SU-DHL-6 (cell line): ENCODE measurements around the gene RALB.

Source experiments
- H2AFZ ChIP-seq: fragments of 200-600 bp; sonication (generic); 2 replicates; pipeline ENCODE4 v1.6.1; 2014; ENCODE audit warnings: low read depth, mild to moderate bottlenecking, moderate library complexity, mixed read lengths, antibody characterized with exemption, low read length; ENCODE audit not compliant: severe bottlenecking
- H3F3A ChIP-seq: fragments of 200-600 bp; shearing (Covaris generic); 2 replicates; pipeline ENCODE4 v1.6.0; 2016; ENCODE audit warnings: antibody characterized with exemption, mild to moderate bottlenecking; ENCODE audit not compliant: insufficient read depth
- H3K27ac ChIP-seq: fragments of 200-600 bp; sonication (generic); 2 replicates; pipeline ENCODE4 v1.5.1; 2016; ENCODE audit warnings: low read depth, mild to moderate bottlenecking, low read length, moderate library complexity, mixed read lengths
- H3K27me3 ChIP-seq: fragments of 200-600 bp; sonication (generic), shearing (Covaris generic); 2 replicates; pipeline ENCODE4 v1.6.0; 2014; ENCODE audit warnings: mild to moderate bottlenecking, low read length
- H3K36me3 ChIP-seq: fragments of 200-600 bp; sonication (generic); 2 replicates; pipeline ENCODE4 v1.6.1; 2014; ENCODE audit warnings: mild to moderate bottlenecking, low read length, mixed read lengths
- H3K4me2 ChIP-seq: fragments of 300-600, 200-600 bp; shearing (Covaris generic), sonication (generic); 2 replicates; pipeline ENCODE4 v1.6.0; 2014; ENCODE audit warnings: low read length, low read depth, mild to moderate bottlenecking; ENCODE audit not compliant: poor library complexity, severe bottlenecking
- H3K4me3 ChIP-seq: fragments of 200-600 bp; sonication (generic); 2 replicates; pipeline ENCODE4 v1.5.1; 2014; ENCODE audit warnings: antibody characterized with exemption, low read length, mild to moderate bottlenecking, mixed read lengths; ENCODE audit not compliant: insufficient read depth, poor library complexity, severe bottlenecking
- H3K79me2 ChIP-seq: fragments of 200-600 bp; sonication (generic); 2 replicates; pipeline ENCODE4 v1.6.1; 2014; ENCODE audit warnings: mild to moderate bottlenecking, low read length, moderate library complexity; ENCODE audit not compliant: insufficient read depth
- H3K9ac ChIP-seq: fragments of 200-600 bp; sonication (generic); 2 replicates; pipeline ENCODE4 v1.7.0; 2014; ENCODE audit warnings: mild to moderate bottlenecking, low read length
- H3K9me2 ChIP-seq: fragments of 200-600 bp; sonication (generic); replicated peaks from 2 replicates; pipeline ENCODE4 v1.6.1; 2014; ENCODE audit warnings: low read length; ENCODE audit not compliant: insufficient read depth
- H3K9me3 ChIP-seq: fragments of 200-600 bp; sonication (generic); 2 replicates; pipeline ENCODE4 v1.6.1; 2014; ENCODE audit warnings: low read length, mixed read lengths; ENCODE audit not compliant: insufficient read depth
- H4K20me1 ChIP-seq: fragments of 200-600 bp; sonication (generic); 2 replicates; pipeline ENCODE4 v1.6.1; 2014; ENCODE audit warnings: low read depth, mild to moderate bottlenecking, antibody characterized with exemption, low read length, moderate library complexity, mixed read lengths
- CTCF ChIP-seq: fragments of 200-600 bp; sonication (generic); IDR thresholded peaks from one replicate; pipeline ENCODE4 v1.5.1; 2017; ENCODE audit warnings: antibody characterized with exemption, mild to moderate bottlenecking, low read length, moderate library complexity; ENCODE audit not compliant: insufficient read depth, poor library complexity, severe bottlenecking
- EZH2phosphoT487 ChIP-seq: fragments of 200-600 bp; sonication (generic), shearing (Covaris generic); conservative IDR thresholded peaks from 2 replicates; pipeline ENCODE4 v1.6.1; 2018; ENCODE audit warnings: mild to moderate bottlenecking, antibody characterized with exemption, low read length, moderate library complexity, mixed read lengths

The RALB gene

GRCh38 chr2:120343433-120344105, 90.9 kb downstream of the RALB start:
- Histone ChIP-seq H3K9ac (no peak overlapping the region), H3K9me3 (no peaks in the 10 kb centered on the region), H3K4me2 (no peak overlapping the region), H3K4me3 (no peak overlapping the region), H3K27ac (no peak overlapping the region), H3K36me3 (no peaks in the 10 kb centered on the region), H3K9me2 (no peaks in the 10 kb centered on the region), H3K27me3 (no peaks in the 10 kb centered on the region), H3K79me2 (no peaks in the 10 kb centered on the region), H2AFZ (no peak overlapping the region), H4K20me1 (no peaks in the 10 kb centered on the region), H3F3A (no peaks in the 10 kb centered on the region)
- TF ChIP-seq CTCF (no peak), EZH2phosphoT487 (no peak)
